Activated CD8-positive, alpha-beta memory T cell treated with anti-CD3 and anti-CD28 coated beads for 24 hours (primary cell): ENCODE measurements around the gene CACNB1.
A peak's percentile ranks its signal among the peaks of the same experiment; 100 is the strongest.

ENCODE experiments used
- DNase-seq: peaks from one replicate; pipeline ENCODE4 v3.0.0-alpha.2; 2020

Gene CACNB1

GRCh38 chr17:39197380-39198185 lies at the start of gene CACNB1:
Gene CACNB1, minus strand, starts transcription at chr17:39197669. Its CDS starts 174 bp downstream, at chr17:39197495.
- peak; percentile 87 for DNase-seq

GRCh38 chr17:39246274-39246673 lies 48.8 kb upstream of the CACNB1 start:
- DNase-seq, result peak; percentile 52

GRCh38 chr17:39244600-39245570 lies 47.4 kb upstream of the CACNB1 start:
- peak; percentile 97 for DNase-seq

GRCh38 chr17:39244016-39244599 lies 46.6 kb upstream of the CACNB1 start:
- no peak for DNase-seq

GRCh38 chr17:39243155-39243554 lies 45.7 kb upstream of the CACNB1 start:
- DNase-seq, result no peak

GRCh38 chr17:39240631-39241030 lies 43.2 kb upstream of the CACNB1 start:
- no peak for DNase-seq

- peak; percentile 84 for DNase-seq
Observed at GRCh38 chr17:39239640-39240314, 42.3 kb upstream of the CACNB1 start.

GRCh38 chr17:39238311-39238972 lies 41.0 kb upstream of the CACNB1 start:
- DNase-seq, result peak; percentile 79

- no peak for DNase-seq
Observed at GRCh38 chr17:39237586-39237985, 40.1 kb upstream of the CACNB1 start.

GRCh38 chr17:39236981-39237441 lies 39.5 kb upstream of the CACNB1 start:
- no peak for DNase-seq

- no peak for DNase-seq
Observed at GRCh38 chr17:39236450-39236927, 39.0 kb upstream of the CACNB1 start.

GRCh38 chr17:39235555-39236449 lies 38.3 kb upstream of the CACNB1 start:
- no peak for DNase-seq

GRCh38 chr17:39231591-39232551 lies 34.4 kb upstream of the CACNB1 start:
- peak; percentile 84 for DNase-seq

- DNase-seq, result no peak
Observed at GRCh38 chr17:39231091-39231561, 33.7 kb upstream of the CACNB1 start.

GRCh38 chr17:39230361-39230760 lies 32.9 kb upstream of the CACNB1 start:
- no peak for DNase-seq

- no peak for DNase-seq
Observed at GRCh38 chr17:39229274-39229913, 31.9 kb upstream of the CACNB1 start.

- DNase-seq, result no peak
Observed at GRCh38 chr17:39227364-39227919, 30.0 kb upstream of the CACNB1 start.

GRCh38 chr17:39225959-39226683 lies 28.7 kb upstream of the CACNB1 start:
- peak; percentile 83 for DNase-seq
